GM12878 (cell line): ENCODE data around the gene HOXB1. TPM values are rescaled to one million over a fixed set of nuclear protein-coding genes. Genes with fewer than 3 reads are reported as not detected.

ENCODE experiments used
- HDAC2 ChIP-seq: fragments of 200-600 bp; sonication (generic); IDR thresholded peaks from 2 replicates; pipeline ENCODE4 v1.6.1; 2017
- IKZF1 ChIP-seq: fragments of 450-650 bp; conservative IDR thresholded peaks from 2 replicates; pipeline ENCODE4 v1.6.1; 2017; ENCODE audit warnings: antibody characterized with exemption, mild to moderate bottlenecking
- LARP7 ChIP-seq: fragments of 450-650 bp; IDR thresholded peaks from 2 replicates; pipeline ENCODE4 v1.6.1; 2017; ENCODE audit warnings: mild to moderate bottlenecking
- PAX5 ChIP-seq: IDR thresholded peaks from 2 replicates; pipeline ENCODE4 v1.6.1; 2011; ENCODE audit warnings: low read depth, low read length, borderline replicate concordance
- POLR2A ChIP-seq: IDR thresholded peaks from 2 replicates; pipeline ENCODE4 v1.6.1; 2011; ENCODE audit warnings: low read depth, mild to moderate bottlenecking, low read length
- SPI1 ChIP-seq: IDR thresholded peaks from 2 replicates; pipeline ENCODE4 v1.6.1; 2011; ENCODE audit warnings: low read depth, mild to moderate bottlenecking, low read length, moderate library complexity, borderline replicate concordance; ENCODE audit not compliant: insufficient read depth
- WRNIP1 ChIP-seq: IDR thresholded peaks from 2 replicates; pipeline ENCODE4 v1.6.1; 2011; ENCODE audit warnings: low read depth, low read length, improper control_type of control experiment, borderline replicate concordance
- YY1 ChIP-seq: IDR thresholded peaks from 2 replicates; pipeline ENCODE4 v1.6.1; 2011; ENCODE audit warnings: low read depth, mild to moderate bottlenecking, low read length
- ZNF207 ChIP-seq: fragments of 450-650 bp; IDR thresholded peaks from 2 replicates; pipeline ENCODE4 v1.6.1; 2014; ENCODE audit warnings: antibody characterized with exemption, mild to moderate bottlenecking, borderline replicate concordance
- polyA plus RNA-seq, 11 experiments: library from polyadenylated mRNA; depleted of rRNA in 4 of 11; unstranded in 6 of 11; stranded (reverse) in 5 of 11; fragments of >200 nt; fragmentation: Nextera tagmentation in 4 of 11; fragmentation: Illumina TruSeq in 1 of 11; extraction: Ambion mirVana in 4 of 11; extraction: Trizol in 1 of 11; gene quantifications; 1 replicate in 1 of 11; 2 replicates in 10 of 11; pipeline versions ENCODE4 v1.2.1 to v1.2.3, GENCODE V29; 2011 to 2016; ENCODE audit warnings: inconsistent platforms in 2 of 11, missing spikeins in 2 of 11, low read depth in 1 of 11
- total RNA-seq, 4 experiments: library from RNA; depleted of rRNA in 3 of 4; stranded (reverse); fragments of >200 nt in 3 of 4; fragmentation: Illumina TruSeq in 1 of 4; extraction: Trizol in 1 of 4; gene quantifications; 2 replicates each; pipeline versions ENCODE4 v1.2.1 to v1.2.3, GENCODE V29; 2013 to 2021
- TF ChIP-seq, protein P1 (sequence below): fragments of 450-650 bp; IDR thresholded peaks from 2 replicates; pipeline ENCODE4 v1.6.1; 2017; ENCODE audit warnings: mild to moderate bottlenecking, low read depth, inconsistent platforms; ENCODE audit not compliant: poor library complexity, severe bottlenecking
- TF ChIP-seq, protein P2 (sequence below): IDR thresholded peaks from 2 replicates; pipeline ENCODE4 v1.6.1; 2012; ENCODE audit warnings: low read depth, low read length, improper control_type of control experiment
- TF ChIP-seq, protein P3 (sequence below): fragments of 450-650 bp; IDR thresholded peaks from 2 replicates; pipeline ENCODE4 v1.6.1; 2016; ENCODE audit warnings: mild to moderate bottlenecking
- TF ChIP-seq, protein P4 (sequence below): IDR thresholded peaks from 2 replicates; pipeline ENCODE4 v1.6.1; 2012; ENCODE audit warnings: mild to moderate bottlenecking, low read depth, low read length
- TF ChIP-seq, protein P5 (sequence below): fragments of 450-650 bp; formaldehyde crosslinking; IDR thresholded peaks from 2 replicates; pipeline ENCODE4 v1.5.0; 2022; ENCODE audit warnings: mild to moderate bottlenecking, missing genetic modification characterization
- TF ChIP-seq, protein P6 (sequence below): fragments of 450-650 bp; formaldehyde crosslinking; IDR thresholded peaks from 2 replicates; pipeline ENCODE4 v1.4.0; 2022; ENCODE audit warnings: mild to moderate bottlenecking, moderate library complexity

HOXB1 gene
- total and polyA plus RNA-seq, 10 of the 15 experiments (the other 5 are each of a cell fraction or from before 2014, with no cell fraction given) = not detected

DNA sequence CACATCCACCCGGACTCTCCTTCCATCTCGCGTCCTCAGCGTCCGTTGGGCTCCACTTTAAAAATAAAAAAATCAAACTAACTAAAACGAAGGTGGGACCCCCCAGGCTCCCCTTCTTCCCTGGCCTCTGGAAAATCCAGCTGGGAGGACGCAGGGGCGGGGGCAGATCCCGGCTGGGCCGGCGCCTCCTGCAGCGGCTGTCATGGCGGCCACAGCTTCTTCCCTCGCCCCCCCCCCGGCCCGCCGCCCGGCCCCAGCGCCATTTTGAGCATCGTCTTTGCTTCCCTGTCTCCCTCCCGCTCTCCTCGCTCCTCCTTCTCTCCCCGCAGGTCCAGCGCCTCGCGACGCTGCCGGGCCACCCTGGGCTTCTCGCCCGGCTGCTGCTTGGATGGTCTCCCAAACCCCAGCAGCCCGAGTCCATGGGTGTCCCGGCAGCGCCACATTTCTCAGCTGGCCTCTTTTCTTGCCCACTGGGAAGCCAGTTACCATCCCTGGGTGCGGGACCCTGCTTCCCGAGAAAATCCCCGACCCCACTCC lies 10.8 kb upstream of the HOXB1 start (continued):
- TF ChIP-seq, protein P1, sequence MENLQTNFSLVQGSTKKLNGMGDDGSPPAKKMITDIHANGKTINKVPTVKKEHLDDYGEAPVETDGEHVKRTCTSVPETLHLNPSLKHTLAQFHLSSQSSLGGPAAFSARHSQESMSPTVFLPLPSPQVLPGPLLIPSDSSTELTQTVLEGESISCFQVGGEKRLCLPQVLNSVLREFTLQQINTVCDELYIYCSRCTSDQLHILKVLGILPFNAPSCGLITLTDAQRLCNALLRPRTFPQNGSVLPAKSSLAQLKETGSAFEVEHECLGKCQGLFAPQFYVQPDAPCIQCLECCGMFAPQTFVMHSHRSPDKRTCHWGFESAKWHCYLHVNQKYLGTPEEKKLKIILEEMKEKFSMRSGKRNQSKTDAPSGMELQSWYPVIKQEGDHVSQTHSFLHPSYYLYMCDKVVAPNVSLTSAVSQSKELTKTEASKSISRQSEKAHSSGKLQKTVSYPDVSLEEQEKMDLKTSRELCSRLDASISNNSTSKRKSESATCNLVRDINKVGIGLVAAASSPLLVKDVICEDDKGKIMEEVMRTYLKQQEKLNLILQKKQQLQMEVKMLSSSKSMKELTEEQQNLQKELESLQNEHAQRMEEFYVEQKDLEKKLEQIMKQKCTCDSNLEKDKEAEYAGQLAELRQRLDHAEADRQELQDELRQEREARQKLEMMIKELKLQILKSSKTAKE = no peak
- TF ChIP-seq, protein P2, sequence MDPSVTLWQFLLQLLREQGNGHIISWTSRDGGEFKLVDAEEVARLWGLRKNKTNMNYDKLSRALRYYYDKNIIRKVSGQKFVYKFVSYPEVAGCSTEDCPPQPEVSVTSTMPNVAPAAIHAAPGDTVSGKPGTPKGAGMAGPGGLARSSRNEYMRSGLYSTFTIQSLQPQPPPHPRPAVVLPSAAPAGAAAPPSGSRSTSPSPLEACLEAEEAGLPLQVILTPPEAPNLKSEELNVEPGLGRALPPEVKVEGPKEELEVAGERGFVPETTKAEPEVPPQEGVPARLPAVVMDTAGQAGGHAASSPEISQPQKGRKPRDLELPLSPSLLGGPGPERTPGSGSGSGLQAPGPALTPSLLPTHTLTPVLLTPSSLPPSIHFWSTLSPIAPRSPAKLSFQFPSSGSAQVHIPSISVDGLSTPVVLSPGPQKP = no peak
- TF ChIP-seq LARP7 (peak; percentile 40; the same call in 1 of the 2 replicates), IKZF1 (peak; percentile 73), YY1 (peak; percentile 93), HDAC2 (no peak), PAX5 (no peak), WRNIP1 (no peak), SPI1 (no peak), ZNF207 (no peak), POLR2A (0 out of 2 replicates have a peak, but pooled peaks have one; percentile 34)
- TF ChIP-seq, protein P3, sequence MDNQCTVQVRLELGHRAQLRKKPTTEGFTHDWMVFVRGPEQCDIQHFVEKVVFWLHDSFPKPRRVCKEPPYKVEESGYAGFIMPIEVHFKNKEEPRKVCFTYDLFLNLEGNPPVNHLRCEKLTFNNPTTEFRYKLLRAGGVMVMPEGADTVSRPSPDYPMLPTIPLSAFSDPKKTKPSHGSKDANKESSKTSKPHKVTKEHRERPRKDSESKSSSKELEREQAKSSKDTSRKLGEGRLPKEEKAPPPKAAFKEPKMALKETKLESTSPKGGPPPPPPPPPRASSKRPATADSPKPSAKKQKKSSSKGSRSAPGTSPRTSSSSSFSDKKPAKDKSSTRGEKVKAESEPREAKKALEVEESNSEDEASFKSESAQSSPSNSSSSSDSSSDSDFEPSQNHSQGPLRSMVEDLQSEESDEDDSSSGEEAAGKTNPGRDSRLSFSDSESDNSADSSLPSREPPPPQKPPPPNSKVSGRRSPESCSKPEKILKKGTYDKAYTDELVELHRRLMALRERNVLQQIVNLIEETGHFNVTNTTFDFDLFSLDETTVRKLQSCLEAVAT = peak; percentile 86
- TF ChIP-seq, protein P4, sequence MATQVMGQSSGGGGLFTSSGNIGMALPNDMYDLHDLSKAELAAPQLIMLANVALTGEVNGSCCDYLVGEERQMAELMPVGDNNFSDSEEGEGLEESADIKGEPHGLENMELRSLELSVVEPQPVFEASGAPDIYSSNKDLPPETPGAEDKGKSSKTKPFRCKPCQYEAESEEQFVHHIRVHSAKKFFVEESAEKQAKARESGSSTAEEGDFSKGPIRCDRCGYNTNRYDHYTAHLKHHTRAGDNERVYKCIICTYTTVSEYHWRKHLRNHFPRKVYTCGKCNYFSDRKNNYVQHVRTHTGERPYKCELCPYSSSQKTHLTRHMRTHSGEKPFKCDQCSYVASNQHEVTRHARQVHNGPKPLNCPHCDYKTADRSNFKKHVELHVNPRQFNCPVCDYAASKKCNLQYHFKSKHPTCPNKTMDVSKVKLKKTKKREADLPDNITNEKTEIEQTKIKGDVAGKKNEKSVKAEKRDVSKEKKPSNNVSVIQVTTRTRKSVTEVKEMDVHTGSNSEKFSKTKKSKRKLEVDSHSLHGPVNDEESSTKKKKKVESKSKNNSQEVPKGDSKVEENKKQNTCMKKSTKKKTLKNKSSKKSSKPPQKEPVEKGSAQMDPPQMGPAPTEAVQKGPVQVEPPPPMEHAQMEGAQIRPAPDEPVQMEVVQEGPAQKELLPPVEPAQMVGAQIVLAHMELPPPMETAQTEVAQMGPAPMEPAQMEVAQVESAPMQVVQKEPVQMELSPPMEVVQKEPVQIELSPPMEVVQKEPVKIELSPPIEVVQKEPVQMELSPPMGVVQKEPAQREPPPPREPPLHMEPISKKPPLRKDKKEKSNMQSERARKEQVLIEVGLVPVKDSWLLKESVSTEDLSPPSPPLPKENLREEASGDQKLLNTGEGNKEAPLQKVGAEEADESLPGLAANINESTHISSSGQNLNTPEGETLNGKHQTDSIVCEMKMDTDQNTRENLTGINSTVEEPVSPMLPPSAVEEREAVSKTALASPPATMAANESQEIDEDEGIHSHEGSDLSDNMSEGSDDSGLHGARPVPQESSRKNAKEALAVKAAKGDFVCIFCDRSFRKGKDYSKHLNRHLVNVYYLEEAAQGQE = no peak
- TF ChIP-seq, protein P5, sequence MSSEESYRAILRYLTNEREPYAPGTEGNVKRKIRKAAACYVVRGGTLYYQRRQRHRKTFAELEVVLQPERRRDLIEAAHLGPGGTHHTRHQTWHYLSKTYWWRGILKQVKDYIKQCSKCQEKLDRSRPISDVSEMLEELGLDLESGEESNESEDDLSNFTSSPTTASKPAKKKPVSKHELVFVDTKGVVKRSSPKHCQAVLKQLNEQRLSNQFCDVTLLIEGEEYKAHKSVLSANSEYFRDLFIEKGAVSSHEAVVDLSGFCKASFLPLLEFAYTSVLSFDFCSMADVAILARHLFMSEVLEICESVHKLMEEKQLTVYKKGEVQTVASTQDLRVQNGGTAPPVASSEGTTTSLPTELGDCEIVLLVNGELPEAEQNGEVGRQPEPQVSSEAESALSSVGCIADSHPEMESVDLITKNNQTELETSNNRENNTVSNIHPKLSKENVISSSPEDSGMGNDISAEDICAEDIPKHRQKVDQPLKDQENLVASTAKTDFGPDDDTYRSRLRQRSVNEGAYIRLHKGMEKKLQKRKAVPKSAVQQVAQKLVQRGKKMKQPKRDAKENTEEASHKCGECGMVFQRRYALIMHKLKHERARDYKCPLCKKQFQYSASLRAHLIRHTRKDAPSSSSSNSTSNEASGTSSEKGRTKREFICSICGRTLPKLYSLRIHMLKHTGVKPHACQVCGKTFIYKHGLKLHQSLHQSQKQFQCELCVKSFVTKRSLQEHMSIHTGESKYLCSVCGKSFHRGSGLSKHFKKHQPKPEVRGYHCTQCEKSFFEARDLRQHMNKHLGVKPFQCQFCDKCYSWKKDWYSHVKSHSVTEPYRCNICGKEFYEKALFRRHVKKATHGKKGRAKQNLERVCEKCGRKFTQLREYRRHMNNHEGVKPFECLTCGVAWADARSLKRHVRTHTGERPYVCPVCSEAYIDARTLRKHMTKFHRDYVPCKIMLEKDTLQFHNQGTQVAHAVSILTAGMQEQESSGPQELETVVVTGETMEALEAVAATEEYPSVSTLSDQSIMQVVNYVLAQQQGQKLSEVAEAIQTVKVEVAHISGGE = no peak
- TF ChIP-seq, protein P6, sequence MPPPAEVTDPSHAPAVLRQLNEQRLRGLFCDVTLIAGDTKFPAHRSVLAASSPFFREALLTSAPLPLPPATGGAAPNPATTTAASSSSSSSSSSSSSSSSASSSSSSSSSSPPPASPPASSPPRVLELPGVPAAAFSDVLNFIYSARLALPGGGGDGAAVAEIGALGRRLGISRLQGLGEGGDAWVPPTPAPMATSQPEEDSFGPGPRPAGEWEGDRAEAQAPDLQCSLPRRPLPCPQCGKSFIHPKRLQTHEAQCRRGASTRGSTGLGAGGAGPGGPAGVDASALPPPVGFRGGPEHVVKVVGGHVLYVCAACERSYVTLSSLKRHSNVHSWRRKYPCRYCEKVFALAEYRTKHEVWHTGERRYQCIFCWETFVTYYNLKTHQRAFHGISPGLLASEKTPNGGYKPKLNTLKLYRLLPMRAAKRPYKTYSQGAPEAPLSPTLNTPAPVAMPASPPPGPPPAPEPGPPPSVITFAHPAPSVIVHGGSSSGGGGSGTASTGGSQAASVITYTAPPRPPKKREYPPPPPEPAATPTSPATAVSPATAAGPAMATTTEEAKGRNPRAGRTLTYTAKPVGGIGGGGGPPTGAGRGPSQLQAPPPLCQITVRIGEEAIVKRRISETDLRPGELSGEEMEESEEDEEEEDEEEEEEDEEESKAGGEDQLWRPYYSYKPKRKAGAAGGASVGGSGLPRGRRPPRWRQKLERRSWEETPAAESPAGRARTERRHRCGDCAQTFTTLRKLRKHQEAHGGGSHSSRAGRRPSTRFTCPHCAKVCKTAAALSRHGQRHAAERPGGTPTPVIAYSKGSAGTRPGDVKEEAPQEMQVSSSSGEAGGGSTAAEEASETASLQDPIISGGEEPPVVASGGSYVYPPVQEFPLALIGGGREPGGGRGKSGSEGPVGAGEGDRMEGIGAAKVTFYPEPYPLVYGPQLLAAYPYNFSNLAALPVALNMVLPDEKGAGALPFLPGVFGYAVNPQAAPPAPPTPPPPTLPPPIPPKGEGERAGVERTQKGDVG = no peak
